Body of pancreas (tissue), 4 donors: ENCODE data around the gene NKIRAS1.

Source experiments
- CTCF ChIP-seq, 7 experiments: fragments of 450-650 bp in 4 of 7; fragments of 200-600 bp in 3 of 7; sonication (generic) in 3 of 7; IDR thresholded peaks; one replicate each; pipeline ENCODE4 v1.5.1; 2016 to 2019; ENCODE audit warnings: antibody characterized with exemption in 7 of 7
- POLR2A ChIP-seq, 3 donors: fragments of 450-650 bp; IDR thresholded peaks; one replicate each; pipeline ENCODE4 v1.6.1; 2016; ENCODE audit warnings: antibody characterized with exemption in 3 of 3, mild to moderate bottlenecking in 2 of 3

GRCh38 chr3:23950293-23950692 lies 33.5 kb upstream of the NKIRAS1 start:
- TF ChIP-seq POLR2A (IDR thresholded peaks at IDR 0.05) (no peak), CTCF (IDR thresholded peaks at IDR 0.05) (no peak)
